ENCODE data around the gene CHRNE. TPM values are rescaled to one million over a fixed set of nuclear protein-coding genes. Genes with fewer than 3 reads are reported as not detected.

CHRNE gene
- total RNA-seq, 1 experiment from 2014 or later, result not detected

GRCh38 chr17:4856937-4857314 lies 46.0 kb downstream of the CHRNE start:
- no peak for DNase-seq (ENCODE audit: low spot score)

- no peak for DNase-seq (ENCODE audit: low spot score)
These were observed 46.5 kb downstream of the CHRNE start for GRCh38 chr17:4856271-4856936.

- DNase-seq (ENCODE audit: low spot score), result no peak
These were observed 48.7 kb downstream of the CHRNE start for GRCh38 chr17:4854111-4854681.

- no peak for DNase-seq (ENCODE audit: low spot score)
These were observed 49.7 kb downstream of the CHRNE start for GRCh38 chr17:4853208-4853671.

GRCh38 chr17:4852567-4853207 lies 50.2 kb downstream of the CHRNE start:
- DNase-seq (ENCODE audit: low spot score), result no peak

- no peak for DNase-seq (ENCODE audit: low spot score)
These were observed 51.8 kb downstream of the CHRNE start for GRCh38 chr17:4851084-4851483.

- peak; percentile 36 for DNase-seq (ENCODE audit: low spot score)
These were observed 52.7 kb downstream of the CHRNE start for GRCh38 chr17:4850246-4850645.

GRCh38 chr17:4849011-4849536 lies 53.8 kb downstream of the CHRNE start:
- DNase-seq (ENCODE audit: low spot score), result peak; percentile 70

Other genes with a start within 250 kb of the CHRNE start
- 23.7 and 29.3 TPM in 2 replicates for gene PELP1, start 199.0 kb downstream of the CHRNE start, total RNA-seq (2014; rRNA removed; shearing (Covaris generic))
- 30.4 and 32.3 TPM in 2 replicates for gene ARRB2, start 192.5 kb downstream of the CHRNE start, total RNA-seq (2014; rRNA removed; shearing (Covaris generic))
- gene MED11, start 171.7 kb downstream of the CHRNE start, total RNA-seq (2014; rRNA removed; shearing (Covaris generic)), result 27.8 and 35.0 TPM in 2 replicates
- gene ZMYND15, start 163.3 kb downstream of the CHRNE start, total RNA-seq (2014; rRNA removed; shearing (Covaris generic)), result 0.18 and 0.86 TPM in 2 replicates
- gene CXCL16, start 163.2 kb downstream of the CHRNE start, total RNA-seq (2014; rRNA removed; shearing (Covaris generic)), result 11.5 and 12.7 TPM in 2 replicates
- gene TM4SF5, start 131.2 kb downstream of the CHRNE start, total RNA-seq (2014; rRNA removed; shearing (Covaris generic)), result 0.44 and 0.61 TPM in 2 replicates
- 0.58 TPM in 1 of 2 replicates, not detected in the other for gene VMO1, start 116.7 kb downstream of the CHRNE start, total RNA-seq (2014; rRNA removed; shearing (Covaris generic))
- gene GLTPD2, start 114.1 kb downstream of the CHRNE start, total RNA-seq (2014; rRNA removed; shearing (Covaris generic)), result not detected in 2 replicates
- 242 and 261 TPM in 2 replicates for gene PSMB6, start 106.9 kb downstream of the CHRNE start, total RNA-seq (2014; rRNA removed; shearing (Covaris generic))
- gene PLD2, start 95.9 kb downstream of the CHRNE start, total RNA-seq (2014; rRNA removed; shearing (Covaris generic)), result 6.9 and 10.9 TPM in 2 replicates
- 61.7 and 76.1 TPM in 2 replicates for gene MINK1, start 69.8 kb downstream of the CHRNE start, total RNA-seq (2014; rRNA removed; shearing (Covaris generic))
- gene C17orf107, start 3.6 kb downstream of the CHRNE start, total RNA-seq (2014; rRNA removed; shearing (Covaris generic)), result 0.97 and 1.4 TPM in 2 replicates
- not detected in 2 replicates for gene GP1BA, start 29.2 kb upstream of the CHRNE start, total RNA-seq (2014; rRNA removed; shearing (Covaris generic))
- gene SLC25A11, start 36.9 kb upstream of the CHRNE start, total RNA-seq (2014; rRNA removed; shearing (Covaris generic)), result 58.8 and 83.6 TPM in 2 replicates
- 51.1 and 62.9 TPM in 2 replicates for gene RNF167, start 37.2 kb upstream of the CHRNE start, total RNA-seq (2014; rRNA removed; shearing (Covaris generic))
- gene PFN1, start 45.4 kb upstream of the CHRNE start, total RNA-seq (2014; rRNA removed; shearing (Covaris generic)), result 2,317 and 2,656 TPM in 2 replicates
- gene ENO3, start 48.0 kb upstream of the CHRNE start, total RNA-seq (2014; rRNA removed; shearing (Covaris generic)), result 2.8 and 4.7 TPM in 2 replicates
- 20.0 and 25.7 TPM in 2 replicates for gene SPAG7, start 64.7 kb upstream of the CHRNE start, total RNA-seq (2014; rRNA removed; shearing (Covaris generic))
- 3.2 and 7.3 TPM in 2 replicates for gene CAMTA2, start 84.6 kb upstream of the CHRNE start, total RNA-seq (2014; rRNA removed; shearing (Covaris generic))
- gene INCA1, start 94.4 kb upstream of the CHRNE start, total RNA-seq (2014; rRNA removed; shearing (Covaris generic)), result 0.13 and 0.81 TPM in 2 replicates
- 75.3 and 83.6 TPM in 2 replicates for gene KIF1C, start 94.9 kb upstream of the CHRNE start, total RNA-seq (2014; rRNA removed; shearing (Covaris generic))
- gene SLC52A1, start 132.3 kb upstream of the CHRNE start, total RNA-seq (2014; rRNA removed; shearing (Covaris generic)), result not detected in 2 replicates
- gene ZFP3, start 175.4 kb upstream of the CHRNE start, total RNA-seq (2014; rRNA removed; shearing (Covaris generic)), result under 0.01 TPM in 1 of 2 replicates, not detected in the other
- gene ZNF232, start 208.8 kb upstream of the CHRNE start, total RNA-seq (2014; rRNA removed; shearing (Covaris generic)), result 9.4 and 9.6 TPM in 2 replicates
- gene USP6, start 212.9 kb upstream of the CHRNE start, total RNA-seq (2014; rRNA removed; shearing (Covaris generic)), result not detected in 2 replicates